Activated T-helper 17 cell treated with anti-CD3 and anti-CD28 coated beads, Interleukin-2, amount 50 U/mL, for 72 hours (primary cell): ENCODE results near the gene CACNG5. TPM values are rescaled to one million over a fixed set of nuclear protein-coding genes. Genes with fewer than 3 reads are reported as not detected.
A peak's percentile ranks its signal among the peaks of the same experiment; 100 is the strongest.
"Not testable (repeated sequence)": the region's sequence is repeated elsewhere in the genome, so short reads cannot be mapped to it uniquely, and the experiment has no call there.

Source experiments
- ATAC-seq: fragments of 150-1000 bp; cut with Tn5 transposase; replicated peaks from 2 replicates; pipeline ENCODE4 v1.10.0; 2021; ENCODE audit warnings: mild to moderate bottlenecking, moderate library complexity
- H3K27ac Mint-ChIP-seq: one replicate; pipeline ENCODE4 v1.8.0; 2022; ENCODE audit warnings: mixed read lengths
- H3K27me3 Mint-ChIP-seq: one replicate; pipeline ENCODE4 v1.8.0; 2022; ENCODE audit warnings: mixed read lengths
- H3K36me3 Mint-ChIP-seq: one replicate; pipeline ENCODE4 v1.8.0; 2022; ENCODE audit warnings: low read depth, mild to moderate bottlenecking, mixed read lengths
- H3K4me1 Mint-ChIP-seq: one replicate; pipeline ENCODE4 v1.8.0; 2022; ENCODE audit warnings: mixed read lengths
- H3K4me3 Mint-ChIP-seq: one replicate; pipeline ENCODE4 v1.8.0; 2022; ENCODE audit warnings: mild to moderate bottlenecking, mixed read lengths
- H3K9me3 Mint-ChIP-seq: one replicate; pipeline ENCODE4 v1.8.0; 2022; ENCODE audit warnings: mixed read lengths
- total RNA-seq, 2 donors: library from RNA; stranded (reverse); gene quantifications; one replicate each; pipeline ENCODE4 v1.2.3, GENCODE V29; 2022

The CACNG5 gene
- total RNA-seq, 2 donors from 2014 or later = not detected

- Mint-ChIP-seq H3K9me3 (no peaks in the 10 kb centered on the region), H3K36me3 (no peaks in the 10 kb centered on the region), H3K4me3 (no peak overlapping the region), H3K4me1 (no peaks in the 10 kb centered on the region), H3K27ac (no peak overlapping the region), H3K27me3 (peaks cover 5% of the 10 kb centered on the region)
- ATAC-seq = no peak
Measured at GRCh38 chr17:66893382-66893781, 58.5 kb downstream of the CACNG5 start.

- Mint-ChIP-seq H3K4me3 (no peak overlapping the region), H3K4me1 (no peaks in the 10 kb centered on the region), H3K9me3 (no peaks in the 10 kb centered on the region), H3K36me3 (no peaks in the 10 kb centered on the region), H3K27me3 (peaks cover 5% of the 10 kb centered on the region), H3K27ac (no peak overlapping the region)
- ATAC-seq = no peak
Measured at GRCh38 chr17:66893863-66894262, 58.9 kb downstream of the CACNG5 start.

GRCh38 chr17:66897141-66897540 is 62.2 kb downstream of the CACNG5 start:
- Mint-ChIP-seq H3K27me3 (peaks cover 10% of the 10 kb centered on the region), H3K27ac (no peak overlapping the region), H3K36me3 (no peaks in the 10 kb centered on the region), H3K9me3 (no peaks in the 10 kb centered on the region), H3K4me3 (no peak overlapping the region), H3K4me1 (no peaks in the 10 kb centered on the region)
- no peak for ATAC-seq

- no peaks in the 10 kb centered on the region for H3K9me3 Mint-ChIP-seq
- H3K27ac Mint-ChIP-seq = no peak overlapping the region
- H3K4me3 Mint-ChIP-seq = no peak overlapping the region
- no peak for ATAC-seq
- peaks cover 12% of the 10 kb centered on the region for H3K27me3 Mint-ChIP-seq
- no peaks in the 10 kb centered on the region for H3K4me1 Mint-ChIP-seq
- no peaks in the 10 kb centered on the region for H3K36me3 Mint-ChIP-seq
Measured at GRCh38 chr17:66898536-66898935, 63.6 kb downstream of the CACNG5 start.

GRCh38 chr17:66900126-66901010 is 65.5 kb downstream of the CACNG5 start:
- H3K36me3 Mint-ChIP-seq = no peaks in the 10 kb centered on the region
- peaks cover 12% of the 10 kb centered on the region for H3K27me3 Mint-ChIP-seq
- H3K27ac Mint-ChIP-seq = no peak overlapping the region
- no peak overlapping the region for H3K4me3 Mint-ChIP-seq
- no peaks in the 10 kb centered on the region for H3K4me1 Mint-ChIP-seq
- ATAC-seq = no peak
- no peaks in the 10 kb centered on the region for H3K9me3 Mint-ChIP-seq

GRCh38 chr17:66903296-66903695 is 68.4 kb downstream of the CACNG5 start:
- H3K4me1 Mint-ChIP-seq, H3K27ac Mint-ChIP-seq, H3K4me3 Mint-ChIP-seq, H3K36me3 Mint-ChIP-seq, ATAC-seq, H3K9me3 Mint-ChIP-seq, H3K27me3 Mint-ChIP-seq: not testable (repeated sequence)

GRCh38 chr17:66903781-66904180 is 68.9 kb downstream of the CACNG5 start:
- peaks cover 6% of the 10 kb centered on the region for H3K4me1 Mint-ChIP-seq
- H3K27ac Mint-ChIP-seq = no peak overlapping the region
- peaks cover 7% of the 10 kb centered on the region for H3K27me3 Mint-ChIP-seq
- no peak for ATAC-seq
- H3K4me3 Mint-ChIP-seq = no peak overlapping the region
- H3K9me3 Mint-ChIP-seq = no peaks in the 10 kb centered on the region
- no peaks in the 10 kb centered on the region for H3K36me3 Mint-ChIP-seq

- Mint-ChIP-seq H3K4me3 (no peak overlapping the region), H3K36me3 (no peaks in the 10 kb centered on the region), H3K27ac (no peak overlapping the region), H3K27me3 (peaks cover 3% of the 10 kb centered on the region), H3K9me3 (no peaks in the 10 kb centered on the region), H3K4me1 (peaks cover 6% of the 10 kb centered on the region)
- ATAC-seq = no peak
Measured at GRCh38 chr17:66904760-66905624, 70.1 kb downstream of the CACNG5 start.

- no peak overlapping the region for H3K4me3 Mint-ChIP-seq
- H3K27ac Mint-ChIP-seq = no peak overlapping the region
- peak; percentile 56 for ATAC-seq
- H3K27me3 Mint-ChIP-seq = peaks cover 3% of the 10 kb centered on the region
- peaks cover 6% of the 10 kb centered on the region for H3K4me1 Mint-ChIP-seq
- H3K36me3 Mint-ChIP-seq = no peaks in the 10 kb centered on the region
- H3K9me3 Mint-ChIP-seq = no peaks in the 10 kb centered on the region
Measured at GRCh38 chr17:66906321-66907278, 71.7 kb downstream of the CACNG5 start.

GRCh38 chr17:66909804-66910373 is 75.0 kb downstream of the CACNG5 start:
- no peak overlapping the region for H3K27ac Mint-ChIP-seq
- no peak overlapping the region for H3K4me3 Mint-ChIP-seq
- H3K27me3 Mint-ChIP-seq = peaks cover 8% of the 10 kb centered on the region
- H3K36me3 Mint-ChIP-seq = no peaks in the 10 kb centered on the region
- peaks cover 6% of the 10 kb centered on the region for H3K4me1 Mint-ChIP-seq
- H3K9me3 Mint-ChIP-seq = no peaks in the 10 kb centered on the region
- ATAC-seq = no peak

- no peaks in the 10 kb centered on the region for H3K36me3 Mint-ChIP-seq
- H3K9me3 Mint-ChIP-seq = no peaks in the 10 kb centered on the region
- ATAC-seq = no peak
Measured at GRCh38 chr17:66910651-66911285, 75.9 kb downstream of the CACNG5 start.

GRCh38 chr17:66915204-66915611 is 80.3 kb downstream of the CACNG5 start:
- Mint-ChIP-seq H3K4me3 (no peak overlapping the region), H3K4me1 (no peaks in the 10 kb centered on the region), H3K9me3 (no peaks in the 10 kb centered on the region), H3K27me3 (peaks cover 25% of the 10 kb centered on the region), H3K27ac (no peak overlapping the region), H3K36me3 (no peaks in the 10 kb centered on the region)
- no peak for ATAC-seq

More at GRCh38 chr17:66910651-66911285, 75.9 kb downstream of the CACNG5 start:
- peaks cover 12% of the 10 kb centered on the region for H3K27me3 Mint-ChIP-seq
- no peak overlapping the region for H3K4me3 Mint-ChIP-seq
- H3K27ac Mint-ChIP-seq = no peak overlapping the region
- H3K4me1 Mint-ChIP-seq = peaks cover 6% of the 10 kb centered on the region

GRCh38 chr17:66915792-66916191 is 80.9 kb downstream of the CACNG5 start:
- Mint-ChIP-seq H3K36me3 (no peaks in the 10 kb centered on the region), H3K4me1 (no peaks in the 10 kb centered on the region), H3K9me3 (no peaks in the 10 kb centered on the region), H3K4me3 (no peak overlapping the region), H3K27me3 (peaks cover 29% of the 10 kb centered on the region), H3K27ac (no peak overlapping the region)
- ATAC-seq = no peak
